HG02970 (cell line): ENCODE measurements around the gene OLFM1.
"Not testable (repeated sequence)": the region's sequence is repeated elsewhere in the genome, so short reads cannot be mapped to it uniquely, and the experiment has no call there.

Experiments used
- ATAC-seq: cut with Tn5 transposase; IDR thresholded peaks from one replicate; pipeline ENCODE4 v1.9.1; 2021; ENCODE audit warnings: mild to moderate bottlenecking, moderate library complexity, moderate number of reproducible peaks; ENCODE audit not compliant: unreplicated experiment, low FRiP score

OLFM1 gene

GRCh38 chr9:135146766-135147473 is 59.5 kb downstream of the OLFM1 start:
- no peak for ATAC-seq

- ATAC-seq = no peak
Observed at GRCh38 chr9:135147474-135147805, 60.0 kb downstream of the OLFM1 start.

DNA sequence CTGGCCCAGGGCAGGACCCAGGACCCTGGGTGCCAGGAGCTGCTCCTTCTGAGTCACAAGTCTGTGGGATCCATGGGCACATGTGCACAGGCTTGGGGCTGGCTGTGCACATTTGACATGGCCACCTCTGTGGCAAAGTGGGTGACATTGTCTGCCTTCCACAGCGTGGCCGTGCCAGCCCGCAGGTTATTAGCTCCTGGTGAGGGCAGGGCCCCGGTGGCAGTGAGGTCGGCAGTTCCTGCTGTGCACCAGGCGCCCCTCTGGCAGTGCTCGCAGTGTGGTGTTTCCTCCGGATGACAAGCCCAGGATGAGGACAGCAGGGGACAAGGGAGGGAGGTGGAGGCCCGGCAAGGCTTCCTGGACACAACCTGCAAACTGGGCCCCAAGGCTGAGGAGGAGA is 60.5 kb downstream of the OLFM1 start:
- no peak for ATAC-seq

- ATAC-seq = no peak
Observed at GRCh38 chr9:135148386-135148785, 60.9 kb downstream of the OLFM1 start.

- ATAC-seq = not testable (repeated sequence)
Observed at GRCh38 chr9:135149901-135150300, 62.4 kb downstream of the OLFM1 start.

DNA sequence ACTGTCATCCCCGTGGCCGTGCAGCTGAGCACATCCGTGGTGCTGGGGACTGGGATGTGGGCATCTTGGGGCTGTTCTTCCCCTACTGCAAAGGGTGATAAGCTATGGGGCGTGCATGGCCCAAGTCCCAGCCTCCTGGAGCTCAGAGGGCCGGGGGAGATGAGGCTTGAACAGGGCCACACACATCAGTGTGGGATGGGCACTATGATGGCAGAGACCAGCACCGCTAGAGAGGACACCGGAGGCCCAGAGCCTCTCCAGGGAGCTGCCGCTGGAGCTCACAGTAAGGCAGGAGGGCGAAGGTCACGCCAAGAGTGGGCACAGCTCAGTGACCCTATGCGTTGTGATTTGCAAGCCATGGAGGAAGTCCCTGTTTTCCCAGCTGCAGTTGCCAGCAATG is 63.5 kb downstream of the OLFM1 start:
- ATAC-seq = no peak

GRCh38 chr9:135151757-135152613 is 64.5 kb downstream of the OLFM1 start:
- no peak for ATAC-seq

DNA sequence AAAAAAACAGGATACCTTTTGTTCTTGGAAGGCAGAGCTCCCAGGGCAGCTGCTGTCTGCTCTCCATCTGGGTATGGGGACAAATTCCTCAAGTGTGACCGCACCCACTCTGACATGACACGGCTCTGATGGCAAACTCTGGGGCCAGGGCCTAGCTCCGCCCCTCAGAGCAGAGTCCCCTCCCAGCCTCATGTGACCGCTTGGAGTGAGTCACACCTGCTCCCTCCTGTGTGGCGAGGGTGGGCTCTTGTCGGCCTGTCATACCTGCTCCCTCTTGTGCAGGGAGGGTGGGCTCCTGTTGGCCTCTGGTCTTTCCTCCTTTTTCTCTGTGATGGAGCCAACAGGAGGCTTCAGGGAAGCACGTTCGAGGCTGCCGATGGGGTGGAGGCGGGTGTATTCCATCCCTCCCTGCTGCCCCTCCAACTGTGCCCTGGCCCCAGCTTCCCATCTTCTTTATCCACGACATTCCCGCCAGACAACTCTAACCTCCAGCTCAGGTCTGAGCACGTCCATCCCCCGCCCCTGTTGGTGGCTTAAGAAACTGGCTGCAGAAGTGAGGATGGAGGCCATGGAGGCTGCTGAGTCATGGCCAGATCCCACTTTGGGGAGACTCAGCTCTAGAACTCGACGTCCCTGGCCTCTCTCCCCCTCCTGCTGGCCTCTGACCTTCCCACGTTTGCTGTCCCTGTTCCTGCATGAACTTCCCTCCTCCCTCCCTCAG is 65.3 kb downstream of the OLFM1 start:
- ATAC-seq = no peak

DNA sequence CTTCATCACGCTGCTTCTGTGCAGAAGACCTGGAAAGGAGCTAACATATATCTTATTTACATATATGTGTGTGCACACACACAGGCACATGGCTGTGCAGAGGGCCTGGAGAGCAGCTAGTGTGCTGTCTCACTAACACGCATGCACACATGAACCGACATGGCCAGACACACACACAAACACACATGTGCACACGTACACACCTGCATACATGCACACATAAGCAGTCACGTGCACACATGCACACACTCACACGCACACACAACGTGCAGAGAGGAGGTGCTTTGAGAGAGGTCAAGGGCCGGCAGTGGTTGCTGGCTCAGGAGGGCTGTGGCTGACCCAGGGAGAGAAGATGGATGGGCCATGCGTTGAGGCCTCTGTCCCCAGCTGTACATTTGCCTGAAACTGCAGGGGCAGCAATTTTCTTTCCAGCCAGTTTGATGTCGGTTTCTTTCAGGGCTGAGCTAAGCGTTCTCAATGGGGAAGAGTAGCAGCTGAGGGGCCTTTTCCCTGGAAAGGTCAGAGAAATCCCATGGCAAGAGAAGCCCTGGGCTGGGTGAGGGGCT is 66.7 kb downstream of the OLFM1 start:
- ATAC-seq = no peak

GRCh38 chr9:135155396-135155795 is 67.9 kb downstream of the OLFM1 start:
- no peak for ATAC-seq

- ATAC-seq = no peak
Observed at GRCh38 chr9:135156525-135157510, 69.3 kb downstream of the OLFM1 start.

GRCh38 chr9:135157856-135158563 is 70.5 kb downstream of the OLFM1 start:
- no peak for ATAC-seq

- no peak for ATAC-seq
Observed at GRCh38 chr9:135158564-135158937, 71.1 kb downstream of the OLFM1 start.

DNA sequence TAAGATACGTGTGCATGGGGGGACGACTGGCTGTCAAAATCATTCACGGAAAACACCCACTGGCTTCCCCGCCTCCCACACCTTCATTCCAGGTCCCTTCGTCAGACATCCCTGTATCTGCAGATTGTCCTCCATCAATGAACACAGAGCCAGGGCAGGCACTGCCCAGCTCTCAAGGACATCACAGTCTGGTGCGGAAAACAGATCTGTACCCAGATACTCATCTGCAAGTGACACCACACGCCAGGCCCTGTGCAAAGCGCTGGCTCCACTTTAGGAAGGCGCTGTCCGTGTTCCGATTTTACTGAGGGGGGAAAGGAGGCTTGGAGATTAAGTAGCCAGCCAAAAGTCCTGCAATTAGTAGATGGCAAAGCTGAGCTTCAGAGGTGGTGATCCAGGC is 72.3 kb downstream of the OLFM1 start:
- no peak for ATAC-seq

DNA sequence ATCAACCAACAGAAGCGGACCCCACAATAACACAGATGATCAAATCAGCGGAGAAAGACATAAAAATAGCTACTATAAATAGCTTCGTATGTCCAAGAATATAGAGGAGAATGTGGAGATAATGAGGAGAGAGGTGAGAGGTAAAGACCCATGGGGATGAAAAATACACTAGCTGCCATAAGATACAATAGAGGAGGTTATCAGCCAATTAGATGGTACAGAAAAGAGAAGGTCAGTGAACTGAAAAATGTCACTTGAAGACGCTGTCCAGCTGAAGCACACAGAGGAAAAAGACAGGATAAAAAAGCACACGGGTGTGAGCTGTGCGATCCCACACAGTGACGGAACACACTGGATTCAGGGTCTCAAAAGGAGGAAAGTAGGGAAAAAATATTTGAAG is 73.4 kb downstream of the OLFM1 start:
- ATAC-seq = no peak

- not testable (repeated sequence) for ATAC-seq
Observed at GRCh38 chr9:135162599-135162998, 75.1 kb downstream of the OLFM1 start.

DNA sequence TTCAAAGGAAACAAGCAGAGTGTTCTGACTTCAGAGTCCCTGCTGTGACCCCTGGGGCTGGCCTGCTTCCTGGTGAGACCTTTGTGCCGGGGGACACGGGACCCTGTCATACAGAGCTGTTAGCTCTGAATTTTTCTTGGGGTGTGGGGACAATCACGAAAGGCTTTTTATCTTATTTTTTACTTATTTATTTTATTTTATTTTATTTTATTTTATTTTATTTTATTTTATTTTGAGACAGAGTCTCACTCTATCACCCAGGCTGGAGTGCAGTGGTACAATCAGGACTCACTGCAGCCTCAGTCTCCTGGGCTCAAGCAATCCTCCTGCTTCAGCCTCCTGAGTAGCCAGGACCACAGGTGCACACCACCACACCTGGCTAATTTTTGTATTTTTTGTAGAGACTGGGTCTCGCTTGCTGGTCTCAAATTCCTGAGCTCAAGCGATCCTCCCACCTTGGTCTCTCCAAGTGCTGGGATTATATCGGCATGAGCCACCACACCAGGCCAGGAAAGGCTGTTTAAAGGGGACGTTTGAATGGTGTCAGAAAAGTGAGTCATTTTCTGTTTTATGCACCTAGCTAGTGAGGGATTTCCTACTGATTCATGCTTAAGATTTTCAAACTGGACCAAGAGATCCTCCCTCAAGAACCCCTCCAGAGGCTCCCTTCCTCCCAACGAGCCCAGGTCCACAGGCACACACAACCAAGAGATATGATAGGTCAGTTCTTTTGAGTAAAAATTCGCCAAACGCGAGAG is 75.7 kb downstream of the OLFM1 start:
- no peak for ATAC-seq

DNA sequence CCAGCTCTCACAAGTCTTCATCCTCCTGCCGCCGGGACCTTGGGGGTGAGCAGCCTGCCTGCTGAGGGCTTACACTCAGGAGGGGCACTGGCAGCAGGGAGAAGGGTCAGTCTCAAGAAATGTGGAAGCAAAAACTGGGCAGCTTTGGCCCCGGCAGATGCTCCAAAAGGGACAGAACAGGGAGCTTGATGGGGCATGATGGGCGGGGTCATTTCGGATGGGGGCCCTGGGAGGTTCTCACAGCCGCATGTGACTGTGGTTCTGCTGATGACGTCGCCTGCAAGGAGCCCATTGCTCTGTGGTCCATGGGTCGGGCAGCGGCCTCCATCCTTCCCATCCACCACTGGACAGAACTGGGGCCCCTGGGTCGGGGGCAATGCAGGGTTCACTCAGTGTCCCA is 76.6 kb downstream of the OLFM1 start:
- no peak for ATAC-seq
